ENCODE measurements around the gene RSPH3.

- no peak for TF ChIP-seq ZBTB33 (IDR thresholded peaks at IDR 0.05; ENCODE audit: extremely low read depth, insufficient replicate concordance, low read length)
- no peak for TF ChIP-seq CTCF (IDR thresholded peaks at IDR 0.05 in 2 of 3, conservative IDR thresholded peaks at IDR 0.05 in 1 of 3; ENCODE audit: borderline replicate concordance in 1 of 3, insufficient read depth in 1 of 3, low read depth in 2 of 3, low read length in 2 of 3)
- no peak for TF ChIP-seq ATF3 (IDR thresholded peaks at IDR 0.05)
Measured at GRCh38 chr6:158962371-158962770, 37.6 kb downstream of the RSPH3 start.

All from HCT116 (cell line).